GM13977 (cell line): ENCODE measurements around the gene EDC3.

Experiments used
- DNase-seq: peaks from one replicate; pipeline ENCODE4 v3.0.0; 2012; ENCODE audit warnings: low spot score
- in situ Hi-C: fragments of 300-500 bp; cut with MboI; formaldehyde crosslinking; loops from one replicate; pipeline ENCODE4 v1.12.0; 2022; ENCODE audit warnings: low sequenced_read_pairs, low pct_unique_long_range_greater_than_20kb, mixed read lengths, inconsistent platforms; ENCODE audit not compliant: unreplicated experiment
- TF ChIP-seq, protein P1 (sequence below): IDR thresholded peaks from 2 replicates; pipeline ENCODE4 v1.5.1; 2012; ENCODE audit warnings: mild to moderate bottlenecking, control low read depth; ENCODE audit not compliant: insufficient read depth; ENCODE audit errors: extremely low read depth, missing control alignments

The EDC3 gene

DNA sequence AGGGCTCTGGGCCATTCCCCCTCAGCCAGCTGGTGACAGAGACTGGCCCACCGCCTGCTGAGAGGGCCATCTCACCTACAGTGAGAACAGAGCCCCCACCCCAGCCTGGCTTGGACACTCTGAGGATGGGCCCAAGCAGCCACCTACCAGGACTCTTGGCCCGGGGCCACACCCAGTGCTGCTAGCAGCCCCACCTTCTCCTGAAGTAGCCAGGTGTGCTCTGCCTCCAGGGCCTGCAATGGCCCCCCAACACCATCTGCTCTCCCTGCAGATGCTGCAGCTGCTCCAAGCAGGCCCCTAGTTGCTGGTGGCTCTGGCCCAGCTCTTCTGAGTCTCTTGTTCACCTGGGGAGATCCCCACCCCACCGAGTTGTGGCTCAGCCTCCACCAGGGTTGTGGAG is 87.0 kb downstream of the EDC3 start:
- in situ Hi-C loops = no loop called here
- no peak for DNase-seq
- TF ChIP-seq, protein P1, sequence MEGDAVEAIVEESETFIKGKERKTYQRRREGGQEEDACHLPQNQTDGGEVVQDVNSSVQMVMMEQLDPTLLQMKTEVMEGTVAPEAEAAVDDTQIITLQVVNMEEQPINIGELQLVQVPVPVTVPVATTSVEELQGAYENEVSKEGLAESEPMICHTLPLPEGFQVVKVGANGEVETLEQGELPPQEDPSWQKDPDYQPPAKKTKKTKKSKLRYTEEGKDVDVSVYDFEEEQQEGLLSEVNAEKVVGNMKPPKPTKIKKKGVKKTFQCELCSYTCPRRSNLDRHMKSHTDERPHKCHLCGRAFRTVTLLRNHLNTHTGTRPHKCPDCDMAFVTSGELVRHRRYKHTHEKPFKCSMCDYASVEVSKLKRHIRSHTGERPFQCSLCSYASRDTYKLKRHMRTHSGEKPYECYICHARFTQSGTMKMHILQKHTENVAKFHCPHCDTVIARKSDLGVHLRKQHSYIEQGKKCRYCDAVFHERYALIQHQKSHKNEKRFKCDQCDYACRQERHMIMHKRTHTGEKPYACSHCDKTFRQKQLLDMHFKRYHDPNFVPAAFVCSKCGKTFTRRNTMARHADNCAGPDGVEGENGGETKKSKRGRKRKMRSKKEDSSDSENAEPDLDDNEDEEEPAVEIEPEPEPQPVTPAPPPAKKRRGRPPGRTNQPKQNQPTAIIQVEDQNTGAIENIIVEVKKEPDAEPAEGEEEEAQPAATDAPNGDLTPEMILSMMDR = no peak

DNA sequence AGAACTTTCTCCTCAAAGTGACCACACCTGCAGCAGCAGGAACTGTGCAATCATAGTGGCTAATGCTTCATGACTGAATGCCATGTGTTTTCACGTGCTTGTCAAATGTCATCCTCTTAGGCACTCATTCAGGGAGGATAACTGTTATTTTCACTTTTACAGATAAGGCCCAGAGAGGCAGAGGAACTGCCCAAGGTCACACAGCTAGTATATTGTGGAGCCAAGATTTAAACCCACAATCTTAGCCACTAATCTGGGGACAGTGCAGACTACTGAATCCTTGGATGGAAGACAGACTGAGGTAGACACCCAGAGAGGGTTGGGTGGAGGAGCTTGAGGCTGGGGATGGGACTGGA is 90.1 kb downstream of the EDC3 start:
- in situ Hi-C loops = no loop called here
- TF ChIP-seq, protein P1 = no peak
- no peak for DNase-seq

DNA sequence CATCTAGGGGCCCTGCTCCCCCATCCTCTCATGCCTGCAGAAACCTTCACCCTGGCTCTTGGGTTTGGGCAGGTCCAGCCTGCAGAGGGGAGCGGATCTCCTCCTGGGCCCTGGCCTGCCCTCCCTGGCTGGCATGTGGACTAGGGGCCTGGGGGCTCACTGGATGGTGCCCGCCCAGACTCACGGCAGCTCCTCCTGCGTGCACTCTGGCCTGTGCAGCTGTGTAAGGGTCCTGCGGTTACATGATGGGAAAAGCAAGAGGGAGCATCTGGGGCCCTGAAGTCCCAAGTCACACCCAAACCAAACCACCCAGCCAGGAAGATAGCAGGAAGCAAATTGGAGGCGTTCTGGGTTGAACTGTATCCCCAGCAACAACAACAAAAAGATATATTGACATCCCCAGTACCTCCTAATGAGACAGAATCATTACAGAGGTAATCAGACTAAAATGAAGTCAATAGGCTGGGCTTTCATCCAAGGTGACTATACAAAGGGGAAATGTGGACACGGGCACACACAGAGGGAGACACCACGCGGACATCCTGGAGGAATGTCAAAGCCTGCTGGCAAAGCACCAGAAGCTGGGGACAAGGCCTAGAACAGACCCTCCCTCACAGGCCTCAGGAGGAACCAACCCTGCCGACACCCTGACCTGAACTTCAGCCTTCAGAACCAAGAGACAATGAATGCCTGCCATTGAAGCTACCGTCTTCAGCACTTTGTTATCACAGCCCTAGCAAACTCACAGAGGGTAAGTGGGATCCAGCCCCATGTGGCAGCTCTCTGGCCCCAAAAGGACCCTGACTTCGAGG is 90.6 kb downstream of the EDC3 start:
- in situ Hi-C loops = no loop called here
- TF ChIP-seq, protein P1 = no peak
- no peak for DNase-seq

DNA sequence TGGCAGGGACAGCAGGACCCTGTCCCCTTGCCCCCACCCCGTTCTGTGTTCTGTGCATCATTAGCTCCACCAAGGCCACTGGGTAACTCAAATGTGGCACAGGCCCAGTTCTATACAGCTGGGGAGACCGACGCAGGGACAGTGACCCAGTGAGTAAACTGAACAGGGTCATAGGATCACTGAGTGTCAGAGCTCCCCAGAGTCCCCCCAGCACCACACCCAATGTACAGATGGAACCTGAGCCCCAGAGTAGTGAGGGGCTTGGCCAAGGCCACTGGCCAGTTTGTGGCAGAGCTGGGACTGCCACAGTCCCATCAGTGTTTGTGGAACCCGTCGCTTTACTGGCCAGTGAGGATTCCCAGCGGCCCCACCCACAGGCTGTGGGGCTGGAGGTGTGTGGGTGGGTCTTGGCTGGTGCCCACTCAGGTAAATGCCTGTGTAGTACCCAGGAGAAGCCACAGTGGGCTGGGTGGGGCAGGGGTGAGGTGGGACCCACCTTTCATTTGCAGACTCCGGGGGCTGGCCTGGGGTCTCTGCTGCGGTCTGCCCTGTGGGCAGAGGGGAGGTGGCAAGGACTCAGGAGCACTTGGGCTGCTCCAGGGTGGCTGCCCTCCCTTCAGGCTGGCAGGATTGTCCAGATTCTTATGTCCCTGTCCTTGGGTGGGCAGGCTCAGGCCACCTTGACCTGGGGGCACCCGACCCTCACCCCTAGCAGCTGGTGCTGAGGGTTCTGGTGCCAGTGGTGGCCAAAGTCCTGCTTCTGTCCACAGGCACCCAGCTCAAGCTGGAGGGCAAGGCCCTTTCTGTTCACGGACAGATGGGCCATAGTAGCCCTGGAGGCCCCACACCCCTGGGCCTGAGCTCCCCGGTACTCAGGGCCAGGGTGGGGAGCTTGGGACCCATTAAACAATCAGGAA is 91.8 kb downstream of the EDC3 start:
- in situ Hi-C loops = no loop called here
- no peak for DNase-seq
- TF ChIP-seq, protein P1 = no peak

DNA sequence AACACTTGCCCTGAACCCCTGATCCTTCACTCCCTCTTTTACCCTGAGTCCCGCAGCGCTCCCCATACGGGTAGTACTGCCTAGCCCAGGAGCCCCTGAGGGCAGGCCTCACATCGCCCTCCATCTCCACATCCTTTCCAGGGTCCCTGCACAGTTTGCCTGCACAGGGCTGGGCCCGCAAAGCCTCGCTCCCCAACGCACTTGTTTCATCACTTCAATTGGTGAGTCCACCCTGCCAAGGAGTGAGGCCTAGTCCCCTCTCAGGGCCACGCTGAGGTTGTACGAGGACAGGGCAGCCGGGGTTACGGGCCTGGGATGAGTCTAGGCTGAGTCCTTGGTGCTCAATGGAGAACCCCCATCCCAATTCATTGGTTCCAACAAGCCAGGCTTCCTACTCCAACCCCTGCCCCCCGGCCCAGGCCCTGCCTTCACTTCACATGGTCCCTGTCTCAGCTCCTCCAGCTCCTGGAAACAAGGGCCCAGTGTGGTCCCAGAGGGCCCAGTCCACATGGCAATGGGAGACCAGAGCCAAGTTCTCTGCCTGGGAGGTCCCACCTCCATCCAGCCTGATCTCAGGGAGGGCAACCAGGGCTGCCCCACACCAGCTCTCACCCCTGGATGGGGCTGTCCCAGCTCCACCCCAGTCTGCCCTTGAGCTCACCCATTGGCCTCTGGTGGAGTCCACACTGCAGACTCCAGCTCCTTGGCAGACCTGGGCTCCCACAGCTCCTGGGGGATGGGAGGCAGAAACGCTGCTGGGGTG is 92.6 kb downstream of the EDC3 start:
- DNase-seq = no peak

More for the DNA sequence above, 92.6 kb downstream of the EDC3 start:
- TF ChIP-seq, protein P1 = no peak
- in situ Hi-C loops = no loop called here
